ENCODE measurements around the gene TMC1.

DNA sequence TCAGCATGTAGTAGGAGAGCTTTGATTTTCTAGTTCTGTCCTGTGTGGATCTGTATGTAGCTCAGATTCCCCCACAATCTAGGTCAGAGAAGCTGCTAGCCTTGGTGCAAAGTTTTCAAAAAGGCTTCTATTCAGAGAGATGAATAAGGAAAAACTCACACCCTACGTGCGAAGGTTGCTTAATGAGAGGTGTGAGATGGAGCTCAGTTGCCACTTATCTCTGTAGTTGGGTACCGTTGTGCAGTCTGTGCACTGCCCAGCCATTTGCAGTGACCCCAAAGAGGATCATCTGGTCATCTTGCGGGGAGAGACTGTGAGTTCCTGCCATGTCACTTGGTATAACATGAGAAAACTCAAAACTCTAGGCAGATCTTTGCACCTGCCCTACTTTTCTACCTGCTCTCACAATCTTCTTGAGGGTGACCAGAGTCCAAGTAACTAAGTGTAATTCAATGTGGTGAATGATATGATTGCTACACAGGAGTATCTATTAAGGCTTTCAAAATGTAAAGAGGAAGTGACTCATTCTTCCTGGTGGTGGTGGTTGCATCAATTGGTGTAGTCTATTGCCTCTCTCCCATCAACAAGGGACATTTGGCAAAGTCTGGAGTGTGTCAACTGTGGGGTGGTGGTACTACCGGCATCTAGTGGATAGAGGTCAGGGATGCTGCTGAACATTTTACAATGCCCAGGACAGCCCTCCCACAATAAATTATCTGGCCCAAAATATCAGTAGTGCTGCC is 65.2 kb downstream of the TMC1 start:
- TF ChIP-seq POLR2A (IDR thresholded peaks at IDR 0.05) = no peak
- no peak for TF ChIP-seq CTCF (IDR thresholded peaks at IDR 0.05)

Data from tibial nerve (tissue), 3 donors.